ENCODE measurements around the gene PDHX.

PDHX gene

DNA sequence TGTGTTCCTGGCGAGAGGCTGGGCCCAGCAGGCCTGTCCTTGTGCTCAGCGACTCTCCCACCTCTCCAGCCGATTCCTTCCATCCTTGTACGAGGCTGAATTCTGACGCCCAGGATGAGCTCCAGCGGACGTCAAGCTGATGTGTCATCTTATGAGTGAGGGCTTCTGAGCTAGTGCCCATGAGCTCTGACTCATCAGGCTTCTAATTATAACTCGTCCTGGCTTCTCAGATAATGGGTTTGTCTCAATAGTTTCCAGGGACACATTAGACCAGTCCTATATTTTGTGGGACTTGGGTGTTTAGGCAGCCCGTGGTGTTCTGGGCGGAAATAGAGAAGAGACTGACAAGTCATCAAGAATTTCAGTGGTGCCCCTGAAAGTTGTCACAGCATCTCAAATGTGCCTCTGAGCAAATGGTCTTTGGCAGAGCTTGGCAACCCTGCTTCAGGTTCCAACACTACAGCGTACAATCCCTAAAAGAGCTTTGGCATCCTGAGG, 114.3 kb downstream of the PDHX start:
- Histone ChIP-seq H3K4me1 (ENCODE audit: control insufficient read depth in 2 of 2, insufficient read depth in 2 of 2, low read length in 2 of 2) (no peaks in the 10 kb centered on the region), H3K27ac (ENCODE audit: low read depth in 2 of 2, low read length in 2 of 2) (peak overlapping the region in 1 of 2 donors; percentile 10), H3K9ac (ENCODE audit: low read depth in 1 of 2, low read length in 2 of 2) (no peak overlapping the region), H3K36me3 (ENCODE audit: control insufficient read depth in 2 of 2, insufficient read depth in 2 of 2, low read length in 2 of 2) (no peaks in the 10 kb centered on the region), H3K9me3 (ENCODE audit: control insufficient read depth in 2 of 2, low read length in 2 of 2) (no peaks in the 10 kb centered on the region), H3K27me3 (ENCODE audit: control insufficient read depth in 2 of 2, insufficient read depth in 2 of 2, low read length in 2 of 2) (no peaks in the 10 kb centered on the region), H3K4me3 (ENCODE audit: low read length in 2 of 2) (no peak overlapping the region)

DNA sequence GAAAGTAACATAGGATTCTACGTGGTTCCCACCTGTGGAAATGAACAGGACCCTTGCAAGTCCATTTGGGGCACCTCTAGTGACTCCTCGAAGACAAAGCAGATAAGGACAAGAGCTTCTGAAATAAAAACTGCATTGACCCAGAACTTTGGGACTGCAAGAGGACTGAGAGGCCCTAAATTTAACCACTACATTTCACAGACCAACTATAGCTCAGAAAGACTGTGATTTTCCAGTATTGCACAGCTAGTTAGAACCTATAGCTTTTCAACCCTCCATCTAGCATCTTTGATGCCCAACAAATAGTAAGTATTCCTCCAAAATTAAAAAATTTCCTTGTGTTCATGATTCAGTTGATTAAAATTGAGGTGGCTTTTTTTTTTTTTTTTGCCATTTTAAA, 114.9 kb downstream of the PDHX start:
- H3K36me3 ChIP-seq (ENCODE audit: control insufficient read depth in 2 of 2, insufficient read depth in 2 of 2, low read length in 2 of 2) = no peaks in the 10 kb centered on the region
- H3K27me3 ChIP-seq (ENCODE audit: control insufficient read depth in 2 of 2, insufficient read depth in 2 of 2, low read length in 2 of 2) = no peaks in the 10 kb centered on the region
- H3K4me1 ChIP-seq (ENCODE audit: control insufficient read depth in 2 of 2, insufficient read depth in 2 of 2, low read length in 2 of 2) = no peaks in the 10 kb centered on the region
- no peak overlapping the region for H3K27ac ChIP-seq (ENCODE audit: low read depth in 2 of 2, low read length in 2 of 2)
- H3K9ac ChIP-seq (ENCODE audit: low read depth in 1 of 2, low read length in 2 of 2) = no peak overlapping the region
- no peak overlapping the region for H3K4me3 ChIP-seq (ENCODE audit: low read length in 2 of 2)
- no peaks in the 10 kb centered on the region for H3K9me3 ChIP-seq (ENCODE audit: control insufficient read depth in 2 of 2, low read length in 2 of 2)

DNA sequence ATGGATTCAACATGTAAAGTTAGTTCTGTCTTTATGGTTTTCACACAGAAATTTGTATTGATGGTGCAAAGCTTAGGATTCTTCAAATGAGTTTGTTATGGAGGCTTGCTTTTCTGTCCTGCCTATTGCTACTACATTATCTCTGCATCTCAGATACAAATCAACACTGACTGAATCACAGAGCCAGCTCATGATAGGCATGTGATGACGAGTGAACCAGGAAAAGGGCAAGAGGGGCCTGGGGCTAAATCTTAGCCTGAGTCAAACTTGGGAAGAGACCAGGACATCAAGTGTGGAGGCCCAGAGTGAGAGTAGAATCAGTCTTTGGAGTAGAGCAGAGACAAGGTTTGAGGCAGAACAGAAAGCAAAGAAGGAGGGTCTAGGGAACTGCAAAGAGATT, 115.4 kb downstream of the PDHX start:
- H3K4me1 ChIP-seq (ENCODE audit: control insufficient read depth in 2 of 2, insufficient read depth in 2 of 2, low read length in 2 of 2) = no peaks in the 10 kb centered on the region
- H3K27ac ChIP-seq (ENCODE audit: low read depth in 2 of 2, low read length in 2 of 2) = no peak overlapping the region
- H3K9ac ChIP-seq (ENCODE audit: low read depth in 1 of 2, low read length in 2 of 2) = no peak overlapping the region
- no peak overlapping the region for H3K4me3 ChIP-seq (ENCODE audit: low read length in 2 of 2)
- H3K36me3 ChIP-seq (ENCODE audit: control insufficient read depth in 2 of 2, insufficient read depth in 2 of 2, low read length in 2 of 2) = no peaks in the 10 kb centered on the region
- H3K27me3 ChIP-seq (ENCODE audit: control insufficient read depth in 2 of 2, insufficient read depth in 2 of 2, low read length in 2 of 2) = no peaks in the 10 kb centered on the region
- H3K9me3 ChIP-seq (ENCODE audit: control insufficient read depth in 2 of 2, low read length in 2 of 2) = no peaks in the 10 kb centered on the region

DNA sequence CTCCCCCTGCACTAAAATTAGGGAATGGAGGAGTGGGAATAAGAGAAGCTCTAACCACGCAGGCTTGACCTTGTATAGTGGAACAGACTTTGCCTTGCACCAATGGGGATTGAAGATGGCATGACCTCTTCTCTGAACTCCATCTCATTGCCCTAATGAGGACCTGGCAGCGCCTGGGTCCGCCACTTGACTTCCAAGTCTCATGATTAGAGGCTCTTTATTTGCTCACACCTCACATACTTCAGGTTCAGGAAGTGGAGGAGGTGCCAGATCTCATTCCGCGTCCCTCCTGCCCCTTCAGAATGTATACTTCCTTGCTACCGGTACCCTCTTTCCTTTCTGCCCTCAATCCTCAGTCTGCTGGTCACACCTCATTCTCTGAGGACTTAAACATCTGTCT, 116.6 kb downstream of the PDHX start:
- no peaks in the 10 kb centered on the region for H3K36me3 ChIP-seq (ENCODE audit: control insufficient read depth in 2 of 2, insufficient read depth in 2 of 2, low read length in 2 of 2)
- no peaks in the 10 kb centered on the region for H3K4me1 ChIP-seq (ENCODE audit: control insufficient read depth in 2 of 2, insufficient read depth in 2 of 2, low read length in 2 of 2)
- no peak overlapping the region for H3K27ac ChIP-seq (ENCODE audit: low read depth in 2 of 2, low read length in 2 of 2)
- no peak overlapping the region for H3K9ac ChIP-seq (ENCODE audit: low read depth in 1 of 2, low read length in 2 of 2)
- H3K9me3 ChIP-seq (ENCODE audit: control insufficient read depth in 2 of 2, low read length in 2 of 2) = no peaks in the 10 kb centered on the region
- H3K4me3 ChIP-seq (ENCODE audit: low read length in 2 of 2) = no peak overlapping the region
- H3K27me3 ChIP-seq (ENCODE audit: control insufficient read depth in 2 of 2, insufficient read depth in 2 of 2, low read length in 2 of 2) = no peaks in the 10 kb centered on the region

DNA sequence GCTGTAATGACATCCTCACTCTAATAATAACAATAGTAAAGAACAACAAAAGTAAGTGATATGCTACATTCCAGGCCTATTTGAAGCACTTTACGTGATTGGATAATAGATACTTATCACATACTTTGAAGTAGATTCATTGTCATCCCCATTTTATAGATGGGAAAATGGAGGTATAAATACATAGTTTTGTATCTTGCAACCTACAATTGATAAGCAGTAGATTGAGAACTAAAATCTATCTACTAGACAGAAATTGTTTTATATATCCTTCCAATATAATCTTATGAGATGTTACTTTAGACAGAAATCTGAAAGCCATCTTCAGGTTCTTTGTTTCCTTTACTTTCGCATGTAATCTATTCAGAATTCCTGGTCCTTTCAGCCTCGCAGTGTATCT, 118.0 kb downstream of the PDHX start:
- no peaks in the 10 kb centered on the region for H3K4me1 ChIP-seq (ENCODE audit: control insufficient read depth in 2 of 2, insufficient read depth in 2 of 2, low read length in 2 of 2)
- no peak overlapping the region for H3K4me3 ChIP-seq (ENCODE audit: low read length in 2 of 2)
- H3K9me3 ChIP-seq (ENCODE audit: control insufficient read depth in 2 of 2, low read length in 2 of 2) = no peaks in the 10 kb centered on the region
- H3K9ac ChIP-seq (ENCODE audit: low read depth in 1 of 2, low read length in 2 of 2) = no peak overlapping the region
- H3K36me3 ChIP-seq (ENCODE audit: control insufficient read depth in 2 of 2, insufficient read depth in 2 of 2, low read length in 2 of 2) = no peaks in the 10 kb centered on the region
- no peak overlapping the region for H3K27ac ChIP-seq (ENCODE audit: low read depth in 2 of 2, low read length in 2 of 2)
- no peaks in the 10 kb centered on the region for H3K27me3 ChIP-seq (ENCODE audit: control insufficient read depth in 2 of 2, insufficient read depth in 2 of 2, low read length in 2 of 2)

DNA sequence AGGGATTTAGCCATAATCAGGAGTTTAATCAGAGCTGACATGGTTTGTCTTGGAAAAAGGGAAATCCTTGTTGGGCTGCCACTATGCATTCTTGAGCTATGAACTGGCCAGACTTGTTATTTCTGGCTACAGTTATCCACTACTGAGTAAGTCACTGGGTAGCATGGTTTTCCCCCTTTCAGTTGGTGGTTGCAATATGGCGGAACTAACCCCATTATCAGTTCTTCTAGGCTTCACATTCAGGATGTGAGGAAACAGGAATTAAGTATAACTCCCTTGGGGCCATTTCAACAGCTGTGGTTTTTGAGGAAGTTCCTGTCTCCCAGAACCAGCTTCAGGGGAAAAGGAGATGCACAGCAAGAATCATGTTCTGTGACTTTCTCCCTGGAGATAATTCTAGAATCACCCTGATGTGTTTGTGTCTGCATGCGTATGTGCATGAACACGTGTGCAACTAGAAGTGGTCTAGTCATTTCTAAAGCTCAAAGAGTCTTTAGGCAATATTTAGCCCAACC, 119.5 kb downstream of the PDHX start:
- Histone ChIP-seq H3K9me3 (ENCODE audit: control insufficient read depth in 2 of 2, low read length in 2 of 2) (no peaks in the 10 kb centered on the region), H3K27me3 (ENCODE audit: control insufficient read depth in 2 of 2, insufficient read depth in 2 of 2, low read length in 2 of 2) (no peaks in the 10 kb centered on the region), H3K36me3 (ENCODE audit: control insufficient read depth in 2 of 2, insufficient read depth in 2 of 2, low read length in 2 of 2) (no peaks in the 10 kb centered on the region), H3K9ac (ENCODE audit: low read depth in 1 of 2, low read length in 2 of 2) (no peak overlapping the region), H3K4me3 (ENCODE audit: low read length in 2 of 2) (no peak overlapping the region), H3K4me1 (ENCODE audit: control insufficient read depth in 2 of 2, insufficient read depth in 2 of 2, low read length in 2 of 2) (no peaks in the 10 kb centered on the region), H3K27ac (ENCODE audit: low read depth in 2 of 2, low read length in 2 of 2) (no peak overlapping the region)

DNA sequence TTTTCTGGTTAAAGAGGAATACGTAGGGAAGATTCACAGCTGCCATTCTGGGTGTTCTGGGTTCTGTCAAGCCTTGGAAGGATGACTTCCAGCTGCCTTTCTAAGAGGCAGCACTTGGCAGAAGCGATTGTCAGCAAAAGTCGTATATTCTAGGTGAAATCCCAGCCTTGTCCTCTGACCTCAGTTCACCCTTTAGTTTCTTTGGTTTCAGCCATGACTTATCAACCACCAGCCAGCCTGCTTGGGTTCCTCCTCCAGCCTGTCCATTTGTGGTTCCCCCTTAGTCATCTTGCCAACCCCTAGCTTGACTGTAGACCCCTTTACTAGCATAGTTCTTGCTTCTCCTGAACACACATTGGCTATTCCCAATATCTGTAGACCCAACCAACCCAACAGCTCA, 120.2 kb downstream of the PDHX start:
- Histone ChIP-seq H3K9me3 (ENCODE audit: control insufficient read depth in 2 of 2, low read length in 2 of 2) (no peaks in the 10 kb centered on the region), H3K27ac (ENCODE audit: low read depth in 2 of 2, low read length in 2 of 2) (no peak overlapping the region), H3K4me1 (ENCODE audit: control insufficient read depth in 2 of 2, insufficient read depth in 2 of 2, low read length in 2 of 2) (no peaks in the 10 kb centered on the region)

DNA sequence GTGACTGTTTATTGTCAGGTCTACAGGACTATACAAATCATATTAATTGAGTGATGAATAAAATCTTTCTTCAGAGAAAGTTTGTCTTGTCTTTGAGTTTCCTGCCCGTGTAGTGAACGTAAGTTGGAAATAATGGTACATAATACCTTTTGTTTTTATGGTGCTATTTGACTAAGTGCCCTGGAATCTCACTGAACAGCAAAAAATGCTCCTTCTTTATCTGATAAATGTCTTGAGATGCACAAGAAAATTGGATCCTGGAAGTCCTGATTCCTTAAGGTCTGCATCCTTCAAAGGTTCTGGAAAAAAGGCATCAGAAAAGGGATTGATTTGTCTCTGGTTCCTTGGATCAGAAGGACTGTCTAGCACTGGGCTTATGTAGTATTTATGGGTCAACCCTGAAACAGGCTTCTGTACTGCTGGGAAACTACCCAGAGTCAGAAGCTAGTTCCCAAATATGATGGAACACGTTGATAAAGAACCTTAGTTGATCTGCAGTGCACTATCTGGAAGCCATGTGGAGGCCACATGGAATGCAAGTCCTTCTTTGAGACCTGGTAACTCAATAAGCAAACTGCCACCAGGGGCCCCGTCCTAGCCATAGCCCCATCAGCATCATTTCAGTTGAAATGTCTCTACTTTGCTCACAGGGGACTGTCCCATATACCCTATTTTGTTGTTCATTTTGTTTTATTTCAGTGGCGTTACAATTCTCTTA, 122.0 kb downstream of the PDHX start:
- no peaks in the 10 kb centered on the region for H3K4me1 ChIP-seq (ENCODE audit: control insufficient read depth in 2 of 2, insufficient read depth in 2 of 2, low read length in 2 of 2)
- no peaks in the 10 kb centered on the region for H3K36me3 ChIP-seq (ENCODE audit: control insufficient read depth in 2 of 2, insufficient read depth in 2 of 2, low read length in 2 of 2)
- H3K27ac ChIP-seq (ENCODE audit: low read depth in 2 of 2, low read length in 2 of 2) = no peak overlapping the region
- no peak overlapping the region for H3K9ac ChIP-seq (ENCODE audit: low read depth in 1 of 2, low read length in 2 of 2)
- H3K9me3 ChIP-seq (ENCODE audit: control insufficient read depth in 2 of 2, low read length in 2 of 2) = no peaks in the 10 kb centered on the region
- H3K4me3 ChIP-seq (ENCODE audit: low read length in 2 of 2) = no peak overlapping the region
- no peaks in the 10 kb centered on the region for H3K27me3 ChIP-seq (ENCODE audit: control insufficient read depth in 2 of 2, insufficient read depth in 2 of 2, low read length in 2 of 2)

More for the DNA sequence above, 120.2 kb downstream of the PDHX start:
- Histone ChIP-seq H3K36me3 (ENCODE audit: control insufficient read depth in 2 of 2, insufficient read depth in 2 of 2, low read length in 2 of 2) (no peaks in the 10 kb centered on the region), H3K9ac (ENCODE audit: low read depth in 1 of 2, low read length in 2 of 2) (no peak overlapping the region), H3K27me3 (ENCODE audit: control insufficient read depth in 2 of 2, insufficient read depth in 2 of 2, low read length in 2 of 2) (no peaks in the 10 kb centered on the region), H3K4me3 (ENCODE audit: low read length in 2 of 2) (no peak overlapping the region)

DNA sequence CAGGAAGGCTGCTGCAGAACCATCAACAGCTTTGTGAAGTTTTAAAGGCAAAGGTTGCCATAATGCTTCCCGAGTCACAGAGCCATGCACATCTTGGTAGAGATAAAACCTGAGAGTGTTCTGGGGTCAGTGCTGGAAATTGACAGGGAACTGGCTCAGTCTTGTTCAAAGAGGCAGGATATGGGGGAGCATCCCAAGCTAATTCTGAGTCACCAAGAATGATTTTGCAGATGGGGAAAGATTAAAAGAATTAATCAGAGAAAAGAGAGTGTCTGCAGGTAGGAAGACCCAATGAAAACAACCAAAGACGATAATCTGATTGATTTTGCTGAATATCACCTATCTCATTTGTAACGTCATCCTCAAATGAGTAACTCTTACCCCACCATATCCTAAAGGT, 122.7 kb downstream of the PDHX start:
- no peak overlapping the region for H3K4me3 ChIP-seq (ENCODE audit: low read length in 2 of 2)
- no peak overlapping the region for H3K27ac ChIP-seq (ENCODE audit: low read depth in 2 of 2, low read length in 2 of 2)
- H3K9me3 ChIP-seq (ENCODE audit: control insufficient read depth in 2 of 2, low read length in 2 of 2) = no peaks in the 10 kb centered on the region
- H3K36me3 ChIP-seq (ENCODE audit: control insufficient read depth in 2 of 2, insufficient read depth in 2 of 2, low read length in 2 of 2) = no peaks in the 10 kb centered on the region
- H3K9ac ChIP-seq (ENCODE audit: low read depth in 1 of 2, low read length in 2 of 2) = no peak overlapping the region
- no peaks in the 10 kb centered on the region for H3K4me1 ChIP-seq (ENCODE audit: control insufficient read depth in 2 of 2, insufficient read depth in 2 of 2, low read length in 2 of 2)
- H3K27me3 ChIP-seq (ENCODE audit: control insufficient read depth in 2 of 2, insufficient read depth in 2 of 2, low read length in 2 of 2) = no peaks in the 10 kb centered on the region

DNA sequence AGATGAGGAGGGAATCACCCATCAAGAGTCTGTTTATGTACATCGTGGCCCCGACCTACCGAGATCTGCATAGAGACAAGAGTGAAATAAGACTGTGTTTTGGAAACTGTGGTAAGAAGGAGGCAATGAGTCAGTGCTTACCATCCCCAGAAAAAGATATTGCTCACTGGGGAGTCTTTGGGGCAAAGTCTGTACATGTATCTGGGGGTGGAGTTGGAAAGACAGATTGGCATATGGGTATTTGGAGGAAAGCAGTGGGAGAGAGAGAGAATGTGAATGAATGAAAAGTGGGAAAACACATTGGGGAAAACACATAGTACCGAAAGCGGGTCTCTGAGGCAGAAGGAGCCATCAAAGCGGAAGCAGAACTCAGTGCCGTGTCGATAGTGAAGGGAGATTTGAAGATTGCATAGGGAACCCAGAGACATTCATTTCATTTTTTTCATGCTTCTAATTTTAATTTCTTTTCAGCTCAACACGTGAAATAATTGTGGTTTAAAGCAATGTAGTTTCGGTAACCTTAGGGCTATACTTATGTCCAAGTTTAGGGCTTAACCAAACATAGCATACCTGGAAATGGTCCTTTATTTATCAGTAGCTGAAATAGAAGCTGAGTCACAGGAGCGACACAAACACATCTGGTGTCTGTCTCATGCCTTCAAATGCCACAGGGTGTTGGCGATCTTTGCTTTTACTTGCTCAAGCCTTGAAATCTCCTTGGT, 124.0 kb downstream of the PDHX start:
- Histone ChIP-seq H3K36me3 (ENCODE audit: control insufficient read depth in 2 of 2, insufficient read depth in 2 of 2, low read length in 2 of 2) (no peaks in the 10 kb centered on the region), H3K4me3 (ENCODE audit: low read length in 2 of 2) (peak overlapping the region in 1 of 2 donors; percentile 48), H3K9ac (ENCODE audit: low read depth in 1 of 2, low read length in 2 of 2) (no peak overlapping the region), H3K27me3 (ENCODE audit: control insufficient read depth in 2 of 2, insufficient read depth in 2 of 2, low read length in 2 of 2) (no peaks in the 10 kb centered on the region), H3K27ac (ENCODE audit: low read depth in 2 of 2, low read length in 2 of 2) (peak overlapping the region; percentile 18 to 38), H3K9me3 (ENCODE audit: control insufficient read depth in 2 of 2, low read length in 2 of 2) (no peaks in the 10 kb centered on the region), H3K4me1 (ENCODE audit: control insufficient read depth in 2 of 2, insufficient read depth in 2 of 2, low read length in 2 of 2) (peaks cover 0 to 4% of the 10 kb centered on the region in 2 donors)
